ENCODE data around the gene GMCL2.

GRCh38 chr5:178213748-178214151 is 26.6 kb upstream of the GMCL2 start:
- TF ChIP-seq CTCF (IDR thresholded peaks at IDR 0.05) (no peak), POLR2A (IDR thresholded peaks at IDR 0.05) (no peak)

Data from right lobe of liver (tissue), 4 donors.